ENCODE results near the gene SUN3.

The SUN3 gene

GRCh38 chr7:48028938-48029337 is at the start of gene SUN3:
SUN3 (minus strand) TSS chr7:48029107; CDS start chr7:48028938, 169 bp downstream.
- no peak within 1 kb of the TSS for H3K4me3 ChIP-seq (replicated peaks; ENCODE audit: low read depth, low read length)
- DNase-seq (ENCODE audit: low read depth), result no peak
- TF ChIP-seq CTCF (IDR thresholded peaks at IDR 0.05; ENCODE audit: low read length, missing control alignments), result no peak

GRCh38 chr7:48078470-48078869 is 49.6 kb upstream of the SUN3 start:
- TF ChIP-seq CTCF (IDR thresholded peaks at IDR 0.05; ENCODE audit: low read length, missing control alignments), result no peak
- H3K4me3 ChIP-seq (replicated peaks; ENCODE audit: low read depth, low read length), result no peak overlapping the region
- DNase-seq (ENCODE audit: low read depth), result no peak

- no peak for TF ChIP-seq CTCF (IDR thresholded peaks at IDR 0.05; ENCODE audit: low read length, missing control alignments)
- no peak overlapping the region for H3K4me3 ChIP-seq (replicated peaks; ENCODE audit: low read depth, low read length)
- DNase-seq (ENCODE audit: low read depth), result no peak
Observed at GRCh38 chr7:48077423-48077822, 48.5 kb upstream of the SUN3 start.

GRCh38 chr7:48074204-48074654 is 45.3 kb upstream of the SUN3 start:
- DNase-seq (ENCODE audit: low read depth), result no peak
- no peak for TF ChIP-seq CTCF (IDR thresholded peaks at IDR 0.05; ENCODE audit: low read length, missing control alignments)
- H3K4me3 ChIP-seq (replicated peaks; ENCODE audit: low read depth, low read length), result no peak overlapping the region

- TF ChIP-seq CTCF (IDR thresholded peaks at IDR 0.05; ENCODE audit: low read length, missing control alignments), result no peak
- H3K4me3 ChIP-seq (replicated peaks; ENCODE audit: low read depth, low read length), result no peak overlapping the region
- DNase-seq (ENCODE audit: low read depth), result no peak
Observed at GRCh38 chr7:48067475-48067874, 38.6 kb upstream of the SUN3 start.

- no peak for TF ChIP-seq CTCF (IDR thresholded peaks at IDR 0.05; ENCODE audit: low read length, missing control alignments)
- no peak overlapping the region for H3K4me3 ChIP-seq (replicated peaks; ENCODE audit: low read depth, low read length)
- DNase-seq (ENCODE audit: low read depth), result no peak
Observed at GRCh38 chr7:48063985-48064384, 35.1 kb upstream of the SUN3 start.

- TF ChIP-seq CTCF (IDR thresholded peaks at IDR 0.05; ENCODE audit: low read length, missing control alignments), result no peak
- no peak for DNase-seq (ENCODE audit: low read depth)
- no peak overlapping the region for H3K4me3 ChIP-seq (replicated peaks; ENCODE audit: low read depth, low read length)
Observed at GRCh38 chr7:48059706-48060105, 30.8 kb upstream of the SUN3 start.

All from fibroblast of pulmonary artery (primary cell).